DOHH2 (cell line): ENCODE measurements around the gene PPFIA1.

ENCODE experiments used
- H3F3A ChIP-seq: fragments of 200-600 bp; sonication (generic), shearing (Covaris generic); 2 replicates; pipeline ENCODE4 v1.6.0; 2016; ENCODE audit warnings: antibody characterized with exemption, mild to moderate bottlenecking; ENCODE audit not compliant: control insufficient read depth, insufficient read depth
- H3K27ac ChIP-seq: fragments of 200-600 bp; sonication (generic); 2 replicates; pipeline ENCODE4 v1.5.1; 2014; ENCODE audit warnings: low read depth, mild to moderate bottlenecking, low read length, moderate library complexity
- H3K27me3 ChIP-seq: fragments of 200-600 bp; sonication (generic); 2 replicates; pipeline ENCODE4 v1.6.1; 2014; ENCODE audit warnings: mild to moderate bottlenecking, low read length, mixed read lengths; ENCODE audit not compliant: control insufficient read depth
- H3K36me3 ChIP-seq: fragments of 200-600 bp; sonication (generic); 2 replicates; pipeline ENCODE4 v1.6.1; 2014; ENCODE audit warnings: mild to moderate bottlenecking, low read length, moderate library complexity, mixed read lengths; ENCODE audit not compliant: control insufficient read depth
- H3K4me1 ChIP-seq: fragments of 200-600 bp; sonication (generic); 2 replicates; pipeline ENCODE4 v1.6.1; 2014; ENCODE audit warnings: mild to moderate bottlenecking, low read length, mixed read lengths; ENCODE audit not compliant: control insufficient read depth
- H3K4me2 ChIP-seq: fragments of 200-600 bp; sonication (generic); 2 replicates; pipeline ENCODE4 v1.6.0; 2014; ENCODE audit warnings: mild to moderate bottlenecking, low read length, moderate library complexity
- H3K4me3 ChIP-seq: fragments of 200-600 bp; sonication (generic); 2 replicates; pipeline ENCODE4 v1.5.1; 2014; ENCODE audit warnings: mild to moderate bottlenecking, low read length, mixed read lengths
- H3K79me2 ChIP-seq: fragments of 200-600 bp; sonication (generic); 2 replicates; pipeline ENCODE4 v1.6.1; 2014; ENCODE audit warnings: mild to moderate bottlenecking, low read length, mixed read lengths; ENCODE audit not compliant: control insufficient read depth
- H3K9me2 ChIP-seq: fragments of 200-600 bp; sonication (generic); replicated peaks from 2 replicates; pipeline ENCODE4 v1.6.1; 2014; ENCODE audit warnings: mild to moderate bottlenecking, low read length, mixed read lengths; ENCODE audit not compliant: control insufficient read depth
- H3K9me3 ChIP-seq: fragments of 200-600 bp; sonication (generic); 2 replicates; pipeline ENCODE4 v1.6.1; 2014; ENCODE audit warnings: antibody characterized with exemption, low read length, mixed read lengths; ENCODE audit not compliant: control insufficient read depth, insufficient read depth
- H4K20me1 ChIP-seq: fragments of 200-600 bp; sonication (generic); 2 replicates; pipeline ENCODE4 v1.6.0; 2014; ENCODE audit warnings: low read depth, mild to moderate bottlenecking, antibody characterized with exemption, low read length, moderate library complexity; ENCODE audit not compliant: control insufficient read depth, insufficient read depth
- CTCF ChIP-seq: fragments of 200-600 bp; sonication (generic); IDR thresholded peaks from one replicate; pipeline ENCODE4 v1.5.1; 2014; ENCODE audit warnings: antibody characterized with exemption, mild to moderate bottlenecking, low read depth, low read length; ENCODE audit not compliant: poor library complexity, severe bottlenecking
- EZH2phosphoT487 ChIP-seq: fragments of 200-600 bp; sonication (generic); IDR thresholded peaks from 2 replicates; pipeline ENCODE4 v1.6.1; 2017; ENCODE audit warnings: borderline replicate concordance, mild to moderate bottlenecking, antibody characterized with exemption, low read length, moderate library complexity, mixed read lengths

The PPFIA1 gene

GRCh38 chr11:70378506-70379134 lies 108.1 kb downstream of the PPFIA1 start:
- Histone ChIP-seq H3K9me2 (no peaks in the 10 kb centered on the region), H3K27ac (no peak overlapping the region), H3K4me2 (no peak overlapping the region), H3K4me1 (no peaks in the 10 kb centered on the region), H3K27me3 (no peaks in the 10 kb centered on the region), H3K36me3 (peaks cover 42% of the 10 kb centered on the region), H3K4me3 (no peak overlapping the region), H3K79me2 (no peaks in the 10 kb centered on the region), H4K20me1 (no peaks in the 10 kb centered on the region; the same call in 1 of the 2 replicates), H3K9me3 (no peaks in the 10 kb centered on the region), H3F3A (no peaks in the 10 kb centered on the region)
- peak; percentile 27 for TF ChIP-seq CTCF
- TF ChIP-seq EZH2phosphoT487 = no peak

- H3K79me2 ChIP-seq = no peaks in the 10 kb centered on the region
- H3K36me3 ChIP-seq = peaks cover 25% of the 10 kb centered on the region
- no peaks in the 10 kb centered on the region for H3F3A ChIP-seq
- no peak for TF ChIP-seq CTCF
- TF ChIP-seq EZH2phosphoT487 = no peak
- no peaks in the 10 kb centered on the region for H3K9me2 ChIP-seq
- no peak overlapping the region for H3K4me2 ChIP-seq
- H3K27ac ChIP-seq = no peak overlapping the region
- H3K4me1 ChIP-seq = no peaks in the 10 kb centered on the region
- H4K20me1 ChIP-seq = no peaks in the 10 kb centered on the region; the same call in none of the 2 replicates
- no peaks in the 10 kb centered on the region for H3K27me3 ChIP-seq
- H3K9me3 ChIP-seq = no peaks in the 10 kb centered on the region
- no peak overlapping the region for H3K4me3 ChIP-seq
Measured at GRCh38 chr11:70381350-70381749, 110.9 kb downstream of the PPFIA1 start.

- no peaks in the 10 kb centered on the region; the same call in none of the 2 replicates for H4K20me1 ChIP-seq
- H3K27ac ChIP-seq = no peak overlapping the region
- no peaks in the 10 kb centered on the region for H3F3A ChIP-seq
- no peaks in the 10 kb centered on the region for H3K4me1 ChIP-seq
- no peaks in the 10 kb centered on the region for H3K9me2 ChIP-seq
- H3K36me3 ChIP-seq = peaks cover 21% of the 10 kb centered on the region
- no peaks in the 10 kb centered on the region for H3K9me3 ChIP-seq
- TF ChIP-seq EZH2phosphoT487 = no peak
- no peak for TF ChIP-seq CTCF
- no peaks in the 10 kb centered on the region for H3K79me2 ChIP-seq
- H3K4me3 ChIP-seq = no peak overlapping the region
- no peaks in the 10 kb centered on the region for H3K27me3 ChIP-seq
- no peak overlapping the region for H3K4me2 ChIP-seq
Measured at GRCh38 chr11:70381872-70382861, 111.7 kb downstream of the PPFIA1 start.
